T-helper 22 cell (primary cell): ENCODE measurements around the gene BNIP5.
"Not testable (repeated sequence)": the region's sequence is repeated elsewhere in the genome, so short reads cannot be mapped to it uniquely, and the experiment has no call there.

Experiments used
- DNase-seq: peaks from one replicate; pipeline ENCODE4 v3.0.0-alpha.2; 2020; ENCODE audit warnings: low read depth

Gene BNIP5

DNA sequence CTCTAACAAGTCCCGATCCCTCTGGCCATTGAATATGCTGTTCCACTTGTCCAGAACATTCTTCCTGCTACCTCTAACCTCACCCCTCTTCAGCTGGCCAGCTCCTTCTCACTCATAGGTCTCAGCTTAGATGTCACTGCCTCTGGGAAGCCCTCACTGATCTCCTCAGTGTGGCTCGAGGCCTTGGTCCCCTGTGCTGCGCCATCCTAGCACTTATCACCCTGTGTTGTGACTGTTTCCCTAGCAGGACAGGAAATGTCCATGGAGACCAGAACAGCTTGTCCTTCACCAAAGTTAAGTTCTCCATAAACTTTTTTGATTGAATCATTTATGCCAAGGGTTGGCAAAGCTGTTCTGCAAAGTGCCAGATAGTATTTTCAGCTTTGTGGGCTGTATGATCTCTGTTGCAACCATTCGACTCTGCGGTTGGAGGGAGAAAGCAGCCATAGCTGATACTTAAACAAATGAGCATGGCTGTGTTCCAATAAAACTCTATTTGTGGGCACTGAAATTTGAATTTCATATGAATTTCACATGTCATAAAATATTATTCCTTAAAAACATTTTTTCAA lies 6.5 kb upstream of the BNIP5 start:
- no peak for DNase-seq

DNA sequence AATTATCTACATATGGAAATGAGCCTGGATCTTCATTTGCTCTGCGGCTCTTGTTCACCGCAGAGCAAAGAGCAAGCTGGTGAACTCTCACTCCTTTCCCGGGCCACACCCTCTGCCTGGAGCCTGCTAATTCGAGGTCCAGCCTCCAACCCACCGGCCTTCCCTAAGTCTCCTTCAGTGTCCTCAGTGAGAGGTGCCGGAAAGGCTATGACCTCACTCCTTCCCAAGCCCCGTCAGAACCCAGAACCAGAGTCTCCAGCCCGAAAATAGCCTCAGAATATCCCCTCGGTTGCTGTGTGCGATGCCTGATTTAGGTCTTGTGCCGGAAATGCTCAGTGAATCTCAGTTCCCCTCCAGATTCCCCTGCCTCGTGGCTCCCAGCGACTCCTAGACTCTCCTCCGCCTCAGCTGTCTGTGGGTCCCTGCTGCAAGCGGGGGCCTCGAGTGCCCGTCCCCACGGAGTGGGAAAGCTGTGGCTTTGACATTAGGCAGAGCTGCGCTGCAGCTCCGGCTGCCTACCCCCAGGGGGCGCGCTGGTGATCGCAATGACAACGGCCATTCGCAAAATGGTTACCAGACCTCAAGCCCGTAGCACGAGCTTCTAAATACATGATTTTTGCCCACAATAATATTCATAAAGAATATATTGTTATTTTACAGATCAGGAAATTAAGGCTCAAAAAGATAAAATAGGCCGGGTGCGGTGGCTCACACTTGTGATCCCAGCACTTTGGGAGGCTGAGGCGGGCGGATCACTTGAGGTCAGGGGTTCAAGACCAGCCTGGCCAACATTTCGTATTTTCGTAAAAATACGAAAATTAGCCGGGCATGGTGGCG lies 4.1 kb upstream of the BNIP5 start:
- peak; percentile 30 for DNase-seq

DNA sequence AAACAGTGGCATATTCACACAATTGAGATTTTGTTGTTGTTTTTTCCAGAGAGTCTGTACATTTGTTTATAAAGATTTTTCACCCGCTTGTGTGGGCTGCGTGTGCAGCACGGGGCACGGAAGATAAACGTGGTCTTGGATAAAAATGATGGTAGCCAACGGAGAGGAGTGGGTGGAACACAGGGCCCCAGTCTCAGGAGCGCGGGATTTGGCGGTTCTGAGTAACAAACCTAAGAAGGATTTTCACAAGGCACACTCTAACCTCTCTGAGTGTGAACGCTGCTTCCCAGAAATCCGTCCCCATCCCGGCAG lies 3.6 kb upstream of the BNIP5 start:
- DNase-seq: no peak

DNA sequence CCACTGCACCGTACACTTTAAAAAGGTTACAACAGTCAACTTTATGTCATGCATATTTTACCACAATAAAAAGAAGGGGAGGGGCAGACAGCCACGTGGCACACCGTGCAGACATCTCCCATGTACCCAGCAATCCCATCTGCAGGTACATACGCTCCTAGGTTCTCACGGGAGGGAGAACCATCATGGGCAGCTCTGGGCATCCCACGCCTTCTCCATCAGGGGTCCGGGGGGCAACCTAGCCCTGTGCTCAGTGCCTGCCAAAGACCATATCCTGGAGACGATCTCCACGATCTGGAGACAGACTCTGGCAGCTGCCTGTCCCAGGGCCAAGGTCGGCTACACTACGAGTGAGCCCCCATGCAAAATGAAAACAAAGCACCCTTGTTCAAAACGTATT lies 2.5 kb upstream of the BNIP5 start:
- no peak for DNase-seq

DNA sequence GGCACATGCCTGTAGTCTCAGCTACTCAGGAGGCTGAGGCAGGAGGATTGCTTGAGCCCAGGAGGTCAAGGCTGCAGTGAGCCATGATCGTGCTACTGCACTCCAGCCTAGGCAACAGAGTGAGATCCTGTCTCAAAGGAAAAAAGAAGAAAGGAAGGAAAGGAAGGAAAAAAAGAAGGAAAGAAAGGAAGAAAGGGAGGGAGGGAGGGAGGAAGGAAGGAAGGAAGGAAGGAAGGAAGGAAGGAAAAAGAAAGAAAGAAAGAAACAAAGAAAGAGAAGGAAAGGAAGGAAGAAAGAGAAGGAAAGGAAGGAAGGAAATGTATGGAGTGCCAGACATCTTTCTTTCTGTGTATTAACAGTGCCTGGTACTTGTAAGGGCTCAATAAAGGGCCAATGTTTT lies 1.5 kb upstream of the BNIP5 start:
- not testable (repeated sequence) for DNase-seq

DNA sequence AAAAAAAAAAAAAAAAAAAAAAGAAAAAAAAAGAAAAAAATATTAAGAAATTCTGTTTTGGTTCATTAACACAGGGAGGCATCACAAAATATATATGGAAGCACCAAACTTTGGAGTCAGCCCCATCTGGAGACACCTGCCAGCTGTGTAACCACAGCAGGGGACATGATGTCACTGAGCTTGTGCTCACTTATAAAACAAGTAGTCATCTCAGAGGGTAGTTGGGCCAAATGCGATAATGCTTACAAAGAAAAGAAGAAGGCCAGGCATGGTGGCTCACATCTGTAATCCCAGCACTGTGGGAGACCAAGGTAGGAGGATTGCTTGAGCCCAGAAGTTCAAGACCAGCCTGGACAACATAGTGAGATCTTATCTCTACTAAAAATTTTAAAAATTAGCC lies 1.1 kb upstream of the BNIP5 start:
- no peak for DNase-seq

DNA sequence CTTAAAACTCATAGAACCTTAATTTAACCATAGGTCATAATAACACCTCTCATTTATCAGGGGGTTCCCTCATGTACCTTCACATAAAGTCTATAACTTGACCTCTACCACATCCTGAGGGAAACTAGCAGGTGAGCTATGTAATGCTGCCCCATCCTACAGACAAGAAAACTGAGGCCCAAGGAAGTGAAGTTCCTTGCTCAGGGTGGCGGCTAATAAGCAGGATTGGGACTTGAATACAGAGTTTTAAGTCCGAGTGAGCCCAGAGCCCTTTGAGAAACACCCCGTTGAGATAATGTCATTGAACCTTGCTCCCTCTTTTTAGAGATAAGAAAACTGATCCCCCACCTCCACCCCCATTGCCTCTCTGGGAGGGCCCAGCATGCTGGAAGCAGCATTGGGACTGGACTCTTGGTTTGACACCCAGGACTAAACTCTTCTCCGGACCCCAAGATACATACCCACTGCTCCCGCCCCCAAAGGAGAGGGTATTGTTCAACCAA lies 429 bp downstream of the BNIP5 start:
- no peak for DNase-seq

DNA sequence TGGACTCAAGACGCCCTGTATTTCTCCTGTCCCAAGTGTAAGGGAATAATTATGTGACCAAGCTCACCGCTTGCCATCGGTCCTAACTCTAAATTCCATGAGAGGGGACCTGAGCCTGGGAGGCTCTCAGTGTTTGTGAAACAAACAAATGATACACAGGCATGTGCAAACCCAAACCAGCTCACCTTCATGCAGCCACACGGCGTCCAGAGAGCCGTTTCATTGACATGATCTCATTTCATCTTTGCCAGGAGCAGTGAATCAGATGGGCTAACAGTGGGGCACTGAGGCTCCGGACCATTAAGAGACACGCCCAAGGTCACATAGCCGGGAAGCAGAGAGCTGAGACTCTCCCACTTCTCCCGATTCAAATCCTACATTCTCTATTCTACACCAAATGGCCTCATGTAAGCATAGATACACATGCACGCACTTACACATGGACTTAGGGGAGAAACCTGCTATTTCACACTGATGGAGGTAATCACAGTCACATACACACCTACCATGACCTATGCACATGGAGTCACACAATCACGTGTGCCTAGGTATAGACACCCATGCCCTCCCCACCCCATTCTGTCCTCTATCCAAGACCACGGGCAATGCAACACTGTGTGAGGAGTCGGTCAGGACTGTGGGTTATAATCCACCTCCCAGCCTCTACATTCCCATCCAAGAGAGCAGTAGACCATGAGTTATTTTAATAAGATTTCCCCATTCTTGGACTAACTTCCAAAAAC lies 1.1 kb downstream of the BNIP5 start:
- no peak for DNase-seq

DNA sequence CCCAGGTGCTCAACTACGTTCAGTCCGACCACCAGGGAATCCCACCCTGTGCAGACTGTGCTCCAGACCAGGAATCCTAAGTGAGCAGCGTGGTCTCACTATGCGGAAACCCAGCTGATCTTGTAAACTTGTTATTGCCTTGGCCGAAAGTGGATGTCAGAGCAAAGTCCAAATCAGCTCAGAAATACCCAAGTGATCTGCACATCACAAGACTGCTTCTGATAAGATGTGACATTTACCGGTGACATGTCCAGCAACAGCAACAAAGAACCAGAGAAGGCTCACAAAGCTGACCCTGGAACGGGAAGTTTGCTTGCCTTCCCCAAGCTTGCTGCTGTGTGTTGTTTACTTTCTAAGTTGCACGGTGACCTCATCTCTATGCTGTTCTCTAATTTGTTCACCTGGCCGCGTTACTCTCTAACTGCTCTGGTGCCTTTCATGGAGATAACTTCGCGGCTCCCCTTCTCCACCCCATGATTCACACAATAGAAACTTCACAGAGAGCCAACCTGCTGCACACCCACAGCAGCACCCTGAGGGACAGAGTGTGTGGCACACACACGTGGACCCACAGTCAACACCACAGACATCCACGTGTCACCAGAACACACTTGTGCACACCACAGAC lies 1.7 kb downstream of the BNIP5 start:
- no peak for DNase-seq

DNA sequence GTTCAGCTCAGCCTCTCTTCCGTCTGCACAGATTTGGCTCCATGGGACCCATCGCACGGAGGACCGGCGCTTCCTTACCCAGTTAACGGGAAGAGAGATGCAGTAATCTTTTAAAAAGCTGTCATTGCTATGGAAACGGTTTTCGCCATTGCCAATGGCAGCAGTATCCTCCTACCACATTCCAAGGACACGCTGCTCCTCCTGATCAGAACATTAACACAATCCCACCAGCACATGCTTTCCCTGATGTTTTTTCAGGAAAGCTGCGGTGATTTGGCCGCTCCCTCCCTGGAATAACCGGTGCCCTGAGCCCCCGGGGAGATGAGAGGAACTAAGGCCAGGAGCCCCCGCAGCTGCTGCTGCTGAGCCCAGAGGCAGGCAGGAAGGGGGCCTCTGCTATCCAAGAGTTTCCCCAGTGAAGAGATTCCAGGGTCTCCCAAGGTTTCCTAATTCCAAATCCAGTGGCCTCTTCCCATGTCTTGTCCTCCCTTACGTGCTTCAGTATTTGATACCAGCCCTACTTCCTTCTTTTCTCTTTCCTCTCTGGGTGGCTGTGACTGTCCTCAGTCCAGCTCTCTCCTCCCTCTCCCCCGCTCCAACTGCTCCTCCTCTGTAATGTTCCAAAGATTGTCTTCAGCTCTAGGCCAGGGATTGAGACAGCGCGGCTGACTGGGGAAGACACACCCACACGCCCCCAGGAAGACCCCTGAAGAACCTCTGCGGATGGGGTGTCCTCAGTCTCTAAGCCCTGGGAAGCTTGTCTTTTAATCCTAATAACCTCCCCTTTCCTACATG lies 2.6 kb downstream of the BNIP5 start:
- no peak for DNase-seq

DNA sequence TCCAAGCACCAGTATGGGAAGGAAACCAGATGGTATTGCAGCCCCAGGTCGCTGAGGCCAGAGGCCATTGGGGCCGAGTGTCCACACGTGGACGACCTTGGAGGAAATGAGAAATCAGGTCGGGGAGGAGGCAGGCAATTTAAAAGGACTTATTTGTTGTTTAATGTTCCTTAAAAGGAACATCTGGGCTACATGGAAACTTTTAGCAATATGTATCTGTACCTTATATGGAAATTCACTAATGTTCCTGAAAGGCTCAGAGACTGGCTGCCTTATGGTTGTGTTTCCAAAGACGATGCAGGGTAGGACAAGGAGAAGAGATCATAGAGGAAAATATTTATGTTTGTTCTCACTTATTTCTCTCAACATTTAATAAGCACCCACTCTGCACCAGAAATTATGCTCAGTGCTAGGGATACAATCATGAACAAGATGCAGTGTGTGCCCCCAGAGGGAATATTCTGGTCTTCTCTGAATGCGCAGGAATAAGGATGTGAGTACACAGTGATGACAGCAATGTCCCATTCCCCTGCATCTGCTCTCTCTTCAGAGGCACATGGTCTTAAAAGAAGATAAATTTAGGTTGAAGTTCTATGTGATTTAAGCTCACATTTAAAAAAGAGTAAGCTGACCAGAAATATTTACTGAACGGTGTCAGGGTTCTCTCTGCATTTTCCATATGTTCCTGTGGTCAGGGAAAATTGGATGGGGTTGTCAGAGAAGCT lies 3.4 kb downstream of the BNIP5 start:
- DNase-seq: no peak

DNA sequence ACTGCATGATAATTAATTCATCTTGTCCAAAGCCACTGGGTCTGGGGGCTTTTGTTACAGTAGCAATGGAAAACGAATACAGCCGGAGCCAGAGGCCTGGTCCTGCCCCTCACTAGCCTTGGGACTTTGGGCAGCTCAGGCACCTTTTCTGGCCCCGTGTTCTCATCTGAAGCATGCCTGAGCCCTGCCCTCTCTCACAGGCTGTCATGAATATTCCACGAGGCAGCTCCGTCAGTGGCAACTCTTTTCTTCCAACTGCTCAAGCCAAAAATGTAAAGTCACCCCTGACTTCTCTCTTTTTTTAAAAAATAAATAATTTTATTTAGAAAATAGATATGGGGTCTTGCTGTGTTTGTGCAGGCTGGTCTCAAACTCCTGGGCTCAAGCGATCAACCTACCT lies 5.3 kb downstream of the BNIP5 start:
- DNase-seq: no peak

DNA sequence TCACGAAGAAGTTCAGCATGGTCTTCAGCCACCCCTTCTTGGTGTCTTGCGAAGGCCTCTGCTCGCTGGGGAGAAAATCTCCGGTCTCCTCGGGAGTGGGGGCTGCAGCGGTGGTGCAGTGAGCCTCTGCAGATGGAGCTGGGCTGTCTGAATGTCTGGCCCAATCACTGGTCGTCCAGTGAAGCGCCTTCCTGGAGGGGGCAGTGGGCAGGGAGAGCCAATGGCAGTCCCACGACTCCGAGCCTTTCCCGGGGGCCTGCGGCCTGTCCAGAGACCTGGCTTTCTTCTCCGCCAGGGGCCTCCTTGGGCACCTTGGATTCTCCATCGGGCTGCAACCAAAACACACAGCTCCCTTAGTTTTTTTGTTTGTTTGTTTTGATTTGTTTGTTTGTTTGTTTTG lies 6.3 kb downstream of the BNIP5 start:
- no peak for DNase-seq

DNA sequence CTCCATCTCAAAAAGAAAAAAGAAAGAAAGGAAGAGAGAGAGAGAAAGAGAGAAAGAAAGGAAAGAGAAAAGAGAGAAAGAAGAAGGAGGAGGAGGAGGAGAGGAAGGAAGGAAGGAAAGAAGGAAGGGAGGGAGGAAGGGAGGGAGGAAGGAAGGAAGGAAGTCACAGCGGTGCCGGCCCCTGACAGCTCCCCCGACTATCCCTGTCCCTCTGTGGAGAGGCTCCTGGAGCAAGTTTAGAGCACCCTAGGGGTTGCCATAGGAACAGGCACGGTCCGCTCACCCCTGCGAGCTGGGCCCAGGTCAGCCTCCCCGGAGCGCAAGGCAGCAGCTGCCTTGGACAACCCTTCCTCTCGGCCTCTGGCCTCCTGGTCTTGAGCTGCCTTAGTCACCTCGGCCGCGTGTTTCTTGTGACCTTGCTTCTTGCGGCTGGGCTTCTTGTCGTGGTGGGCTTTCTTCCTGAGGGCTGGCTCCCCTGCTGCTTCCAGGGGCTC lies 6.8 kb downstream of the BNIP5 start:
- no peak for DNase-seq

DNA sequence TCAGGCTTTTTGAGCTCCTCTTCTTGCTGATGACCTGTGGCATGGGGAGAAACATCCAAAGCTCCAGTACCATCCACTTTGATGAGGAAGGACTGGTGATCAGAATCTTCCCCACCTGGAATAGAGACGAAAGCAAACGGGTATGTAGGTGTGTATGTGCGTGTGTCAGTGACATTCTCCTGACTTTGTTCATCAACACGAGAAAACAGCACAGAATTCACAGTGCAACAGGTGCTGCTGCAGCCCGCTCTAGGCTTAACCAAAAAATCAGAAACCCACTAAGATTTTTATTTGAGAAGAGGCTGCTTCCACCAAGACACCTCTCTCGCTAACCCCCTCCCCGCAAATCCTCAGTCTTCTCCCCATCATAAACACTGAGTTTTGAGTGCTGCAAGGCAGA lies 8.1 kb downstream of the BNIP5 start:
- no peak for DNase-seq

DNA sequence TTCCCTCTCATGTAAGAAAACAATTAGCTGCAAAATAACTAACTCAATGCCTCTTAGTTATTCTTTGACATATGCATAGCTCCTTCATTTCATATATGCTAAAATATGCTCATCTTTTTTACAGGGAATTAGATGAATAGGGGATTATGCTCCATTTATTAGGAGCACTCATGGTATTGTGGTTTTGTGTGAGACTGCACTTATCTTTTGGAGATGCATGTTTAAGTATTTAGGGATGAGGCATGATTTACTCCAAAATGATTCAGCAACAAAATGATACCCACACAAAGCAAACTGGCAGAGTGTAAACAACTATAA lies 8.8 kb downstream of the BNIP5 start:
- DNase-seq: no peak

DNA sequence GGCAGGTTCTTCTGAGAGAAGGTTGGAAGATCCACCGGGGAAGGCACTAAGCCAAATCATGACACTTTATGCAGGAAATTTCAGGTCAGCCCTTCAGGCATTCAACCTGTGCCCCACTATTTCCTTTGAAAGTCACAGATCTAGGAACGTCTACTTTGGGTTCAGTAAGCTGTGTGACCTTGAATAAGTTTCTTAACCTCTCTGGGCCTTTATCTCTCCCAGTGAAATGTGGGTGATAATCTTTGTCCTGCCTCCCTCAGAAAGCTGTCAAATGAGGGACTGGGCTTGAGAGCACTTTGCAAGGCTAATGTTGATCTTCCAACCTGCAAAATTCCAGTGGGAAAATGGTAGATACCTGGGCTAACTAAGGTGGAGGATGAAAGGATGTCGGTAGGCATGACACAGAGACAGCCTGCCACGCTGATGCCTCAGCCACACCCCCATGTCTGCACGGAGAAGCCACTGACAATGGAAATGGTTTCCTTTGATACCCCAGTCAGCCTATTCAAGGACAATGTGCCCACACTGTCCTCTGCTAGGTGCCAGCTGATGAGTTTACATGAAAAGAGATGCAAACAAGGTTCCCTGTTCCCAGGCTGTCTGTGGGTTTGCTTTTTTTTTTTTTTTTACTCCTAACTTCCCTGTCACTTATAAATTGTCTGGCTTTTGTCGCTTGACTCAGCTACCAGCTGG lies 9.3 kb downstream of the BNIP5 start:
- no peak for DNase-seq

DNA sequence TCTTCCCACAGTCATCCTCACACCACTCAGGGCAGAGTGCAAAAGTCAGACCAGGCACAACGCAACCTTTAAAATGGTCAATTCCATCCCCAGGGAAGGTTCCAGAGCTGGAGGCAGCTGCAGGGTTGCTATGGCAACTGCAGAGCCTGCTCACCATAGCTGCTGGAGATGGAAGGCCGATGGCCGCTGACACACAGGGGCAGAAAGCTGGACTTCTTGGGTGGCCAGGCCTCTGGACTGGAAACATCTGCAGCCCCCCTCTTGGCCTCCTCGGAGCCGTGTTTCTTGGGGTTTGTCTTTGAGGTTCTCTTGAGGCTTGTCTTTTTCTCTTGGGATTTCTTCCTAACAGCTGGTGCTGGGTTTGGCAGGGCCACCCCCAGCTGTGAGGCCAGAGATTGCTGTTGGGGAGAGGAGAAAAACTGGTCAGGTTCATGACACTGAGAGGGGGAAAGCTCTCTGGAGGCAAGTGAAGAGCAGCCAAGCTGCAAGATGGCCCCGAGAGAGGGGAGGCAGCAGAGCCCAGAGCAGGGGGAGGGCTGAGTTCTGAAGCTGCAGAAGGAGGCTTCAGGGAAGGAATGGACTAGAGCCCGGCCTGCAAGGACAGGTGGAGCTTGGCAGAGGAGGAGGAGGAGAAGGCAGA lies 10.2 kb downstream of the BNIP5 start:
- no peak for DNase-seq

DNA sequence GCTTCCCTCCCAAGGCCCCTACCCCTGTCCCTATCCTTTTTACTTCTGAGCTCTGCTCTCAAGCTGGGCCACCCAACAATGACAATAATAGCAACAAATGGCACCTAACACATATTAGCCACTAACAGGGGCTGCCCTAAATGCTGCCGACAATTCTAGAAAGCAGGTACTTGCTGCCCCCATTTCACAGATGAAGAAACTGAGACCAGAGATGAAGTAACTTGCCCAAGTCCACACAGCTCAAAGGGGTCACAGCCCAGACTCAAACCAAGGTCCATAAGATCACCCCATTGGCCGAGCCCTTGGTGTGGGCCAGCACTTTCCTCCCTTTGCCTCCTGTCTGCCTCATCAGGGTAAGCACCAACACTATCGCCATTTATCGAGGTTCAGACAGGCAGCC lies 12.0 kb downstream of the BNIP5 start:
- no peak for DNase-seq

DNA sequence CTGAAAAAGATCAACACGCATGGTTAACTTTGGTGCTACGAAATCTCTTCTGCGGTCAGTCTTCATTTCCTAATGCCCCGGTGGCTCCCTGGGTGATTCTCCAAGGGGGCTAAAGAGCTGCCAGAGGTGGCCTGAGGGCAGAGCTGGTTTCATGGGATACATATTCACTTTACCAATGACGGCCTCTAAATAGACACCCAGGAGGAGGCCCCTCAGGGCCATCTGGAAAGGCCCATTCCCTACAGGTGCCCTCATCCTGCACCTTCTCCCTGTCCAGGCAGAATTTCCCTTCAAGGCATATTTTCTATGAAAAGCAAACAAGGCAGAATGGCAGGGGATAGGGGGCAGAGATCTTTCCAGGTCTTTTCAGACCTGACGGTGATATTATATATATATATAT lies 12.5 kb downstream of the BNIP5 start:
- DNase-seq: no peak
